C1 segment of cervical spinal cord (tissue), 14 donors: Measurements from ENCODE around the gene MEX3B.
"Not testable (repeated sequence)": the region's sequence is repeated elsewhere in the genome, so short reads cannot be mapped to it uniquely, and the experiment has no call there.

Experiments
- DNase-seq, 14 donors: peaks; one replicate each; lab custom pipeline; 2025; lab: John Stamatoyannopoulos, UW

MEX3B gene

DNA sequence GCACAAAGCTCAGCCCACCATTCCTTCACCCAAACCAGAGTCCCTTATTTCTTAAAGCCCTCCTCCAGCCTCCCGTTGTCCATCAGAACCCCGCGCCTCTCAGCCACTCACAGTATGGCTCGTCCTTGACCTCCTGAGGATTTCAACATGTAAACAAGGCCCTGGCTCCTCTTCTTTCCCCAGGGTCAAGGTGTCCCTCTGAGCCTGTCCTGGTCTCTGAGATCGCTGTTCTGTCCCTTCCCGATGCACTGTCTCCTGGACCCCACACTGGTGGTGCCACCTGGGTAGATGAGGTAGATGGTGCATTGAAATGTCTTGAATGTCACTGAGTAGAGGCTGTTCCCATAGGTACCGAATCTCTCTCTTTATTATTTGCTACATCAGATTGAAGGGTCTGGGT is 32.9 kb downstream of the MEX3B start:
- no peak for DNase-seq

DNA sequence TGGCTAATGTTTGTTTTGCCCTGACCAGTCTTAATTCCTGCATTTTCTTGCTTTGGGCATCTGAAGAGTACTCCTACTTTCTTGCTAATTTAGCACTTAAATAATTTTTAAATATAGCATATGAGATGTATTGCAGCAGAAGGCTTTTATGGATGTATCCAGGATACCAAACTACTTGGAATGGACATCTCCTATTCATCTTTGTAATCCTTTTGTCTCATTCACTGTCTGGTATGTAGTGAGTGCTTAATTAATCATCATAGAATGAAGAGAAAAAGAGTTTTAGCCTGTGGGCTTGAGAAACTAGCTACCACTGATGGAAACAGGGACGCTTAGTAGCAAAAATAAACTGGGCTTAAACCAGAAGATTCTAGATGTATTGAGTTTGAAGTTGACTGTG is 40.6 kb downstream of the MEX3B start:
- no peak for DNase-seq

DNA sequence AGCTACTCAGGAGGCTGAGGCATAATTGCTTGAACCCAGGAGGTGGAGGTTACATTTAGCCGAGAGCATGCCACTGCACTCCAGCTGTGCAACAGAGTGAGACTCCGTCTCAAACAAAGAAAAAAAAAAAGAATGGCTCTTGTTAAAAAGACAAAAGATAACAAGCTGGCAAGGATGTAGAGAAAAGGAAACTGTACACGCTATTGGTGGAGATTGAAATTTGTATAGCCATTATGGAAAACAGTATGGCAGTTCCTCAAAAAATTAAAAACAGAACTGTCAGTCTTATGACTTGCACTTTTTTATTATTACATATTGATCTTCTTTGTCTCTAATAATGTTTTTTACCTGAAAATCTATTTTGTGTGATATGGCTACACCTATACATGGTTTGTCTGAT is 41.9 kb downstream of the MEX3B start:
- no peak for DNase-seq

DNA sequence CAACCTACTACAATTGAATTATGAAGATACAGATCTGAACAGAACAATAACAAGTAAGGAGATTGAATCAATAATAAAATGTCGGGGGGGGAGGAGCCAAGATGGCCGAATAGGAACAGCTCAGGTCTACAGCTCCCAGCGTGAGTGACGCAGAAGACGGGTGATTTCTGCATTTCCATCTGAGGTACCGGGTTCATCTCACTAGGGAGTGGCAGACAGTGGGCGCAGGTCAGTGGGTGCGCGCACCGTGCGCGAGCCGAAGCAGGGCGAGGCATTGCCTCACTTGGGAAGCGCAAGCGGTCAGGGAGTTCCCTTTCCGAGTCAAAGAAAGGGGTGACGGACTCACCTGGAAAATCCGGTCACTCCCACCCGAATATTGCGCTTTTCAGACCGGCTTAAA is 50.7 kb downstream of the MEX3B start:
- not testable (repeated sequence) for DNase-seq

DNA sequence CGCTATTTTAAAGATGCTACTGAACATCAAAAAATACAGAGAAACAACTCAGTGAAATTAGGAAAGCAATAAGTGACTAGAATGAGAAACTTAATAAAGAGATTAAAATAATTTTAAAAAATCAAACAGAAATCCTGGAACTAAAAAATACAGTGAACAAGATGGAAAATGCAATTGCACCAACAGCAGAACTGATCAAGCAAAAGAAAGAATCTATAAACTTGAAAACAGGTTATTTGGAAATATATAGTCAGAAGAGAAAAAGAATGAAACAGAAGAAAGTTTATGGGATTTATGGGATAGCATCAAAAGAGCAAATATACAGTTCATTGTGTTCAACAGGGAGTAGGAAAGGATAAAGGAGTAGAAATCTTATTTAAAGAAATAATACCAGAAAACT is 53.3 kb downstream of the MEX3B start:
- DNase-seq = no peak
